Measurements from ENCODE around the gene FOXP2. TPM values are rescaled to one million over a fixed set of nuclear protein-coding genes. Genes with fewer than 3 reads are reported as not detected.

Gene FOXP2
- total and polyA plus RNA-seq, 10 of the 15 experiments (the other 5 are each of a cell fraction or from before 2014, with no cell fraction given): 0.99 to 2.5 (median 1.8) TPM

GRCh38 chr7:114478384-114478783 lies 63.8 kb downstream of the FOXP2 start:
- intact Hi-C loops (cut with micrococcal nuclease; ENCODE audit: unreplicated experiment): no loop called here
- Histone ChIP-seq H3K27ac (ENCODE audit: control insufficient read depth, insufficient read depth) (no peak overlapping the region), H4K20me1 (ENCODE audit: control insufficient read depth, insufficient read depth) (no peaks in the 10 kb centered on the region), H3K4me1 (ENCODE audit: control insufficient read depth, insufficient read depth, low read length) (no peaks in the 10 kb centered on the region), H3K79me2 (ENCODE audit: control insufficient read depth, insufficient read depth, low read length) (no peaks in the 10 kb centered on the region), H3K4me3 (no peak overlapping the region), H3K27me3 (replicated peaks in 1 of 2; ENCODE audit: control insufficient read depth in 2 of 2, insufficient read depth in 2 of 2, low read length in 1 of 2) (no peaks in the 10 kb centered on the region), H3K36me3 (ENCODE audit: control insufficient read depth in 2 of 2, insufficient read depth in 2 of 2, low read length in 1 of 2) (no peaks in the 10 kb centered on the region), H3K9ac (ENCODE audit: control insufficient read depth, insufficient read depth, low read length) (no peak overlapping the region), H2AFZ (ENCODE audit: control insufficient read depth, low read depth, low read length) (no peak overlapping the region), H3K4me2 (ENCODE audit: control insufficient read depth, insufficient read depth) (no peak overlapping the region), H3K9me3 (replicated peaks; ENCODE audit: control insufficient read depth, insufficient read depth, low read length) (no peaks in the 10 kb centered on the region)
- FAIRE-seq (no peak), ATAC-seq (peak; percentile 79), DNase-seq (ENCODE audit: low read depth, low spot score) (no peak)
- ChIA-PET POLR2A (no interaction called here), SMC1A (ENCODE audit: uncharacterized antibody, unreplicated experiment) (no interaction called here), RAD21 (ENCODE audit: unreplicated experiment) (no interaction called here), CTCF (no interaction called here)
- TF ChIP-seq RUNX3 (IDR thresholded peaks at IDR 0.05; ENCODE audit: low read length): peak; percentile 63; the same call in 1 of the 2 replicates
- TF ChIP-seq USF1 (IDR thresholded peaks at IDR 0.05; ENCODE audit: borderline replicate concordance, extremely low read length, insufficient read depth, low read depth, low read length): no peak
- no peak for TF ChIP-seq ESRRA (IDR thresholded peaks at IDR 0.05; ENCODE audit: low read length)
- in situ Hi-C loops (cut with MboI): no loop called here
- no TSS peak for BruUV-seq (replicated peaks)

- SMC1A ChIA-PET (ENCODE audit: uncharacterized antibody, unreplicated experiment): no interaction called here
- ATAC-seq: no peak
- in situ Hi-C loops (cut with MboI): no loop called here
Measured at GRCh38 chr7:114481999-114482398, 67.4 kb downstream of the FOXP2 start.

More at GRCh38 chr7:114481999-114482398, 67.4 kb downstream of the FOXP2 start:
- no peak for TF ChIP-seq BCLAF1 (IDR thresholded peaks at IDR 0.05)
- TF ChIP-seq PBX3 (IDR thresholded peaks at IDR 0.05; ENCODE audit: insufficient replicate concordance, low read depth, low read length): no peak
- TF ChIP-seq TCF7 (IDR thresholded peaks at IDR 0.05; ENCODE audit: borderline replicate concordance): no peak
- no peak for TF ChIP-seq EGR1 (IDR thresholded peaks at IDR 0.05; ENCODE audit: borderline replicate concordance in 1 of 2, low read depth in 2 of 2, low read length in 2 of 2)
- H3K4me3 ChIP-seq: no peak overlapping the region
- no peak overlapping the region for H3K4me2 ChIP-seq (ENCODE audit: control insufficient read depth, insufficient read depth)
- H3K9ac ChIP-seq (ENCODE audit: control insufficient read depth, insufficient read depth, low read length): no peak overlapping the region
- CTCF ChIA-PET: no interaction called here
- H2AFZ ChIP-seq (ENCODE audit: control insufficient read depth, low read depth, low read length): no peak overlapping the region
- H3K9me3 ChIP-seq (replicated peaks; ENCODE audit: control insufficient read depth, insufficient read depth, low read length): no peaks in the 10 kb centered on the region
- FAIRE-seq (no peak), DNase-seq (ENCODE audit: low read depth, low spot score) (no peak)
- RAD21 ChIA-PET (ENCODE audit: unreplicated experiment): no interaction called here
- 44% methylated on average over 2 of the region's 2 CpGs for WGBS (ENCODE audit: insufficient coverage, insufficient replicate concordance, low lambda C conversion rate, missing lambda C conversion rate)
- H3K4me1 ChIP-seq (ENCODE audit: control insufficient read depth, insufficient read depth, low read length): no peaks in the 10 kb centered on the region
- no peaks in the 10 kb centered on the region for H3K27me3 ChIP-seq (replicated peaks in 1 of 2; ENCODE audit: control insufficient read depth in 2 of 2, insufficient read depth in 2 of 2, low read length in 1 of 2)
- no peaks in the 10 kb centered on the region for H3K79me2 ChIP-seq (ENCODE audit: control insufficient read depth, insufficient read depth, low read length)
- no peak overlapping the region for H3K27ac ChIP-seq (ENCODE audit: control insufficient read depth, insufficient read depth)
- POLR2A ChIA-PET: no interaction called here
- intact Hi-C loops (cut with micrococcal nuclease; ENCODE audit: unreplicated experiment): no loop called here
- BruUV-seq (replicated peaks): no TSS peak
- no peaks in the 10 kb centered on the region for H3K36me3 ChIP-seq (ENCODE audit: control insufficient read depth in 2 of 2, insufficient read depth in 2 of 2, low read length in 1 of 2)
- no peaks in the 10 kb centered on the region for H4K20me1 ChIP-seq (ENCODE audit: control insufficient read depth, insufficient read depth)

Data from GM12878 (cell line).